ENCODE results near the gene CTBP1.

The CTBP1 gene

GRCh38 chr4:1219566-1219950 lies 29.4 kb downstream of the CTBP1 start:
- TF ChIP-seq SPI1 (IDR thresholded peaks at IDR 0.05; ENCODE audit: low read depth, low read length) (no peak), POLR2A (IDR thresholded peaks at IDR 0.05; ENCODE audit: low read depth, low read length) (no peak), TAF1 (IDR thresholded peaks at IDR 0.05; ENCODE audit: low read depth, low read length) (no peak), POU2F2 (IDR thresholded peaks at IDR 0.05; ENCODE audit: low read depth, low read length) (no peak), PAX5 (IDR thresholded peaks at IDR 0.05; ENCODE audit: insufficient read depth, low read length, severe bottlenecking) (no peak), POLR2AphosphoS5 (IDR thresholded peaks at IDR 0.05; ENCODE audit: low read depth, low read length) (no peak)
- no peak for FAIRE-seq

GRCh38 chr4:1218634-1219565 lies 30.0 kb downstream of the CTBP1 start:
- no peak for TF ChIP-seq POLR2A (IDR thresholded peaks at IDR 0.05; ENCODE audit: low read depth, low read length)
- 0 out of 2 replicates have a peak, but pooled peaks have one; percentile 17 for TF ChIP-seq SPI1 (IDR thresholded peaks at IDR 0.05; ENCODE audit: low read depth, low read length)
- TF ChIP-seq TAF1 (IDR thresholded peaks at IDR 0.05; ENCODE audit: low read depth, low read length) = no peak
- TF ChIP-seq POU2F2 (IDR thresholded peaks at IDR 0.05; ENCODE audit: low read depth, low read length) = peak; percentile 42; the same call in 1 of the 2 replicates
- peak; percentile 76 for TF ChIP-seq PAX5 (IDR thresholded peaks at IDR 0.05; ENCODE audit: insufficient read depth, low read length, severe bottlenecking)
- DNase-seq (ENCODE audit: insufficient read length, low spot score) (peak; percentile 61), FAIRE-seq (peak; percentile 88)

More at GRCh38 chr4:1219566-1219950, 29.4 kb downstream of the CTBP1 start:
- DNase-seq (ENCODE audit: insufficient read length, low spot score) = no peak

GRCh38 chr4:1217366-1217765 lies 31.6 kb downstream of the CTBP1 start:
- DNase-seq (ENCODE audit: insufficient read length, low spot score) (no peak), FAIRE-seq (peak; percentile 51)
- TF ChIP-seq POLR2A (IDR thresholded peaks at IDR 0.05; ENCODE audit: low read depth, low read length) (no peak), TAF1 (IDR thresholded peaks at IDR 0.05; ENCODE audit: low read depth, low read length) (no peak), POLR2AphosphoS5 (IDR thresholded peaks at IDR 0.05; ENCODE audit: low read depth, low read length) (no peak), PAX5 (IDR thresholded peaks at IDR 0.05; ENCODE audit: insufficient read depth, low read length, severe bottlenecking) (no peak), POU2F2 (IDR thresholded peaks at IDR 0.05; ENCODE audit: low read depth, low read length) (no peak), SPI1 (IDR thresholded peaks at IDR 0.05; ENCODE audit: low read depth, low read length) (no peak)

- TF ChIP-seq POLR2AphosphoS5 (IDR thresholded peaks at IDR 0.05; ENCODE audit: low read depth, low read length) (no peak), SPI1 (IDR thresholded peaks at IDR 0.05; ENCODE audit: low read depth, low read length) (peak; percentile 51; the same call in 1 of the 2 replicates)
- FAIRE-seq (peak; percentile 89), DNase-seq (ENCODE audit: insufficient read length, low spot score) (peak; percentile 64)
Measured at GRCh38 chr4:1216869-1217294, 32.0 kb downstream of the CTBP1 start.

DNA sequence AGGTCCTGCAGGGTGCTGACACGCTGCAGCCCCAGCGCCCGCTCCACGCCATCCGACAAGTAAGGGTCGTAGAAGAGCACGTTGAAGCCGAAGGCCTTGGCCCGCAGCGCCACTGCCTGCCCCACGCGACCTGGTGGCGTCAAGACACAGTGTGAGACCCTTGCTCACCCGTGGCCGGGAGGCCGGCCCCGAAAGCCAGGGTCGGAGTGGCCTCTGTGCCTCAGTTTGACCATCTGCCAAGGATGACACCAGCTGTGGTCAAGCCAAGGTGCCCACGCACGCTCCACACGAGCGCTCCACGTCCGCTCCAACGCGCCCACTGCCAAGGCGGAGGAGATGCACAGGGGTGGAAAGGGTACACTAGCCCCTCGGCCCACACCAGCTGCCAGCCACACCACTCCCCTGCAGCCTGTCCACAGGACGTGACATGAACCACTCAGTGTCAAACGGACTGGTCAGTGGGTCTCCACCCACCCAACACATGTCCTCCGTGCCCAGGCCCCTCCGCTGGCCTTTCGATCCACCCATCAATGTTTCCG lies 32.8 kb downstream of the CTBP1 start:
- FAIRE-seq = no peak
- DNase-seq (ENCODE audit: insufficient read length, low spot score) = no peak
- TF ChIP-seq POLR2AphosphoS5 (IDR thresholded peaks at IDR 0.05; ENCODE audit: low read depth, low read length) (no peak), POLR2A (IDR thresholded peaks at IDR 0.05; ENCODE audit: low read depth, low read length) (no peak), TAF1 (IDR thresholded peaks at IDR 0.05; ENCODE audit: low read depth, low read length) (no peak), PAX5 (IDR thresholded peaks at IDR 0.05; ENCODE audit: insufficient read depth, low read length, severe bottlenecking) (no peak), SPI1 (IDR thresholded peaks at IDR 0.05; ENCODE audit: low read depth, low read length) (no peak), POU2F2 (IDR thresholded peaks at IDR 0.05; ENCODE audit: low read depth, low read length) (no peak)

DNA sequence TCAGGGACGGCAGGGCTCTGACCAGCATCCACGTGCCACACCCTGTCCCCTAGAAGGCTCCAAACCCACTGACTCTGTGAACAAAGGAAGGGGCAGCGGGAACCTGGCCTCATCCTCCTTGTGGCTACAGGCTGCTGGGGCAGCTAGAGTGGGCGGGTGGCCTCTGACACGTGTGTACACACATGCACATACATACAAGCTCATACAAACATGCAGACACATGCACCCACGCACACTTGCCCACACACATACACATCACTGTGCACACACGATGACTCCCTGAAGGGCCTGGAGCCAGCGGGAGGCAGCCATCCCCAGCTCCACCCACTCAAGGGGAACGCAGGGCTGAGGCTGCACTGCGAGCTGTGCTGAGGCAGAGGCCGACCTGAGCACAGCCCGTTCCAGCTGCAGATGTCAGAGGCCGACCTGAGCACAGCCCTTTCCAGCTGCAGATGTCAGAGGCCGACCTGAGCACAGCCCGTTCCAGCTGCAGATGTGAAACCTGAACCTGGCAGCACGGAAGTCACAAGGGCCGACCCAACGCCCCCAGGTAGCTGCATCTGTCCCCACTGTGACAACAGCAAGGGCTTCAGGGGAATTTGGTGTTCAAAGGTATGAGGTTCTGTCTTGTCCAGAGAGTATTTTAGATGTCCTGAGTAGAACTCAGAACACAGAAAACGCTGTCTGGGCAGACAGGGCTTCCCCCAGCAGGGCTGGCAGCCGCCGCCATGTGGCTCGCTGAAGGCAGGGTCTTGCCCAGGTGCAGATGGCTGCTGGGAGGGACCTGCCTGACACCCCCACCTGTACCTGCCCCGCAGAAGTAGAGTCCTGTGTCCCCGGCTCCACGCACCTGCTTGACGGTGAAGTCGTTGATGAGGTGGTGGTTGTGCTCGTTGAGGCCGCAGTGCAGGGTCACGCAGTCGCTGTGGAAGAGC lies 33.5 kb downstream of the CTBP1 start:
- peak; percentile 35; the same call in 1 of the 2 replicates for TF ChIP-seq SPI1 (IDR thresholded peaks at IDR 0.05; ENCODE audit: low read depth, low read length)
- TF ChIP-seq PAX5 (IDR thresholded peaks at IDR 0.05; ENCODE audit: insufficient read depth, low read length, severe bottlenecking) = no peak
- TF ChIP-seq POU2F2 (IDR thresholded peaks at IDR 0.05; ENCODE audit: low read depth, low read length) = no peak
- TF ChIP-seq POLR2AphosphoS5 (IDR thresholded peaks at IDR 0.05; ENCODE audit: low read depth, low read length) = 0 out of 2 replicates have a peak, but pooled peaks have one; percentile 55
- FAIRE-seq (peak; percentile 99), DNase-seq (ENCODE audit: insufficient read length, low spot score) (peak; percentile 78)

DNA sequence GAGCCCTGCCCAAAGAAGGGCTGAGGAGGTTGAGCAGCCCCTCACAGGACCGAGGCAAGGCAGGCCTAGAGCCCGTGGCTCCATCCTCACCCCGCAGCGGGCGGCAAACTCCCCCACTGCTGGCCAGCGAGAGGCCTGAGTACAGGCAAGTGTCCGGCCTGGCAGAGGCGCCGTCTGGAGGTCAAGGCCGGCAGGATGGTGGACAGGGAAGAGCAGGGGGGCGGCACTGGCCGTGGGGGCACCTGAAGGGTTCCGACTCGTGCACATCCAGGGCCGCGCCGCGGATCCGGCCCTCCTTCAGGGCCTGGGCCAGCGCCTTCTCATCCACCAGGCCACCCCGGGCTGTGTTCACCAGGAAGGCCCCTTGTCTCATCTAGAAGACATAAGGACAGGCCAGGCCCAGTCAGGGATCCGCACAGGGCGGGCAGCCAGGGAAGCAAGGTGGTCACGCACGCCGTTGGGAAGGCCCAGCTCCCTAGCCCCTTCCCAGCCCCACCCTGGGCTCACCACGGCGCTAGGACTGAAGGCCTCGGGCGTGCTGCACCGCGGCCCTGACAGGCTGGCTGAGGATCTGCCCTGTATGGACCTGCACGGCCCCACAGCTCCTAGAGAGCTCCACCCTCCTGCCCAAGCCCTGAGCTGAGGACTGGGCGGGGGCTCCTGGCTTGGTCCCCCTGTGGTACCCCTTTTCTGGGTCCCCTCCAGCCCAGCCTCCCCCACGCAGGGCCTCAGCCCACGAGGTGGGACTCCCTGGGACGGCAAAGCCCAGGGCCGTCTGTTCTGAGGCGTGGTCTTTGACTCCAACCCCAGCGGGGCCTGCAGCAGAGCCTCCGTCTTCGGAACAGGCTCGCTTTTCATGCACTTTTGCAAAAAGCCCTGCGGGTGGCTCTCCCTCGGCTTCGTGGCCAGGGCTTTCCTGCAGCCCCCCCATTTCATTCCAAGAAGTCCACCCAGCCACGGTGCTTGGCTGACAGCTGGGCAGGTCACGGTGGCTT lies 34.5 kb downstream of the CTBP1 start:
- DNase-seq (ENCODE audit: insufficient read length, low spot score) (no peak), FAIRE-seq (no peak)
- TF ChIP-seq SPI1 (IDR thresholded peaks at IDR 0.05; ENCODE audit: low read depth, low read length) (no peak), PAX5 (IDR thresholded peaks at IDR 0.05; ENCODE audit: insufficient read depth, low read length, severe bottlenecking) (no peak), POLR2A (IDR thresholded peaks at IDR 0.05; ENCODE audit: low read depth, low read length) (no peak), TAF1 (IDR thresholded peaks at IDR 0.05; ENCODE audit: low read depth, low read length) (no peak), POLR2AphosphoS5 (IDR thresholded peaks at IDR 0.05; ENCODE audit: low read depth, low read length) (no peak), POU2F2 (IDR thresholded peaks at IDR 0.05; ENCODE audit: low read depth, low read length) (no peak)

GRCh38 chr4:1213336-1213995 lies 35.5 kb downstream of the CTBP1 start:
- TF ChIP-seq PAX5 (IDR thresholded peaks at IDR 0.05; ENCODE audit: insufficient read depth, low read length, severe bottlenecking) = no peak
- no peak for TF ChIP-seq POLR2AphosphoS5 (IDR thresholded peaks at IDR 0.05; ENCODE audit: low read depth, low read length)
- TF ChIP-seq TAF1 (IDR thresholded peaks at IDR 0.05; ENCODE audit: low read depth, low read length) = no peak
- no peak for TF ChIP-seq POLR2A (IDR thresholded peaks at IDR 0.05; ENCODE audit: low read depth, low read length)
- TF ChIP-seq POU2F2 (IDR thresholded peaks at IDR 0.05; ENCODE audit: low read depth, low read length) = no peak
- no peak for TF ChIP-seq SPI1 (IDR thresholded peaks at IDR 0.05; ENCODE audit: low read depth, low read length)
- DNase-seq (ENCODE audit: insufficient read length, low spot score) (no peak), FAIRE-seq (no peak)

Measured in GM12891 (cell line).